ENCODE results near the gene SCN2B. TPM values are rescaled to one million over a fixed set of nuclear protein-coding genes. Genes with fewer than 3 reads are reported as not detected.

SCN2B gene
- total and polyA plus RNA-seq, 2 of the 13 experiments (the other 11 are each of a cell fraction or from before 2014, with no cell fraction given) = 0.01 to 0.02 TPM

- TF ChIP-seq EP300 (IDR thresholded peaks at IDR 0.05; ENCODE audit: low read depth in 2 of 2, low read length in 2 of 2) (peak in 1 of 2 experiments; percentile 23; a peak in 1 of 4 replicates), EP300 (CRISPR knock-in tag; IDR thresholded peaks at IDR 0.05; ENCODE audit: borderline replicate concordance) (no peak), ZNF761 (CRISPR knock-in tag; conservative IDR thresholded peaks at IDR 0.05) (no peak), ELK4 (CRISPR knock-in tag; IDR thresholded peaks at IDR 0.05; ENCODE audit: borderline replicate concordance) (no peak), HDAC2 (CRISPR knock-in tag; IDR thresholded peaks at IDR 0.05) (peak; percentile 26; the same call in 1 of the 2 replicates), SAP130 (CRISPR knock-in tag; IDR thresholded peaks at IDR 0.05; ENCODE audit: low read depth) (peak; percentile 38; the same call in 1 of the 2 replicates), ARID5B (CRISPR knock-in tag; IDR thresholded peaks at IDR 0.05) (peak; percentile 47; the same call in 1 of the 2 replicates), CREM (IDR thresholded peaks at IDR 0.05) (0 out of 2 replicates have a peak, but pooled peaks have one; percentile 24), CREM (CRISPR knock-in tag; IDR thresholded peaks at IDR 0.05) (no peak), ZNF546 (CRISPR knock-in tag; conservative IDR thresholded peaks at IDR 0.05) (no peak), MAX (IDR thresholded peaks at IDR 0.05) (peak; percentile 23; the same call in 1 of the 2 replicates), ZNF777 (CRISPR knock-in tag; IDR thresholded peaks at IDR 0.05) (0 out of 2 replicates have a peak, but pooled peaks have one; percentile 29), CENPX (CRISPR knock-in tag; IDR thresholded peaks at IDR 0.05) (no peak), RXRB (CRISPR knock-in tag; IDR thresholded peaks at IDR 0.05; ENCODE audit: borderline replicate concordance) (0 out of 2 replicates have a peak, but pooled peaks have one; percentile 30), TEAD3 (CRISPR knock-in tag; optimal IDR thresholded peaks at IDR 0.05; ENCODE audit: borderline replicate concordance) (peak; percentile 54)
- TF ChIP-seq, protein P1, sequence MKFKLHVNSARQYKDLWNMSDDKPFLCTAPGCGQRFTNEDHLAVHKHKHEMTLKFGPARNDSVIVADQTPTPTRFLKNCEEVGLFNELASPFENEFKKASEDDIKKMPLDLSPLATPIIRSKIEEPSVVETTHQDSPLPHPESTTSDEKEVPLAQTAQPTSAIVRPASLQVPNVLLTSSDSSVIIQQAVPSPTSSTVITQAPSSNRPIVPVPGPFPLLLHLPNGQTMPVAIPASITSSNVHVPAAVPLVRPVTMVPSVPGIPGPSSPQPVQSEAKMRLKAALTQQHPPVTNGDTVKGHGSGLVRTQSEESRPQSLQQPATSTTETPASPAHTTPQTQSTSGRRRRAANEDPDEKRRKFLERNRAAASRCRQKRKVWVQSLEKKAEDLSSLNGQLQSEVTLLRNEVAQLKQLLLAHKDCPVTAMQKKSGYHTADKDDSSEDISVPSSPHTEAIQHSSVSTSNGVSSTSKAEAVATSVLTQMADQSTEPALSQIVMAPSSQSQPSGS (CRISPR knock-in tag; IDR thresholded peaks at IDR 0.05) = 0 out of 2 replicates have a peak, but pooled peaks have one; percentile 27
- TF ChIP-seq, protein P2, sequence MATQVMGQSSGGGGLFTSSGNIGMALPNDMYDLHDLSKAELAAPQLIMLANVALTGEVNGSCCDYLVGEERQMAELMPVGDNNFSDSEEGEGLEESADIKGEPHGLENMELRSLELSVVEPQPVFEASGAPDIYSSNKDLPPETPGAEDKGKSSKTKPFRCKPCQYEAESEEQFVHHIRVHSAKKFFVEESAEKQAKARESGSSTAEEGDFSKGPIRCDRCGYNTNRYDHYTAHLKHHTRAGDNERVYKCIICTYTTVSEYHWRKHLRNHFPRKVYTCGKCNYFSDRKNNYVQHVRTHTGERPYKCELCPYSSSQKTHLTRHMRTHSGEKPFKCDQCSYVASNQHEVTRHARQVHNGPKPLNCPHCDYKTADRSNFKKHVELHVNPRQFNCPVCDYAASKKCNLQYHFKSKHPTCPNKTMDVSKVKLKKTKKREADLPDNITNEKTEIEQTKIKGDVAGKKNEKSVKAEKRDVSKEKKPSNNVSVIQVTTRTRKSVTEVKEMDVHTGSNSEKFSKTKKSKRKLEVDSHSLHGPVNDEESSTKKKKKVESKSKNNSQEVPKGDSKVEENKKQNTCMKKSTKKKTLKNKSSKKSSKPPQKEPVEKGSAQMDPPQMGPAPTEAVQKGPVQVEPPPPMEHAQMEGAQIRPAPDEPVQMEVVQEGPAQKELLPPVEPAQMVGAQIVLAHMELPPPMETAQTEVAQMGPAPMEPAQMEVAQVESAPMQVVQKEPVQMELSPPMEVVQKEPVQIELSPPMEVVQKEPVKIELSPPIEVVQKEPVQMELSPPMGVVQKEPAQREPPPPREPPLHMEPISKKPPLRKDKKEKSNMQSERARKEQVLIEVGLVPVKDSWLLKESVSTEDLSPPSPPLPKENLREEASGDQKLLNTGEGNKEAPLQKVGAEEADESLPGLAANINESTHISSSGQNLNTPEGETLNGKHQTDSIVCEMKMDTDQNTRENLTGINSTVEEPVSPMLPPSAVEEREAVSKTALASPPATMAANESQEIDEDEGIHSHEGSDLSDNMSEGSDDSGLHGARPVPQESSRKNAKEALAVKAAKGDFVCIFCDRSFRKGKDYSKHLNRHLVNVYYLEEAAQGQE (IDR thresholded peaks at IDR 0.05; ENCODE audit: borderline replicate concordance in 1 of 2, low read depth in 1 of 2, low read length in 2 of 2) = no peak
Observed at GRCh38 chr11:118175031-118175992, 1.1 kb downstream of the SCN2B start (continued).
